ENCODE results near the gene GABBR2.

- TF ChIP-seq CTCF (IDR thresholded peaks at IDR 0.05) (no peak), POLR2A (IDR thresholded peaks at IDR 0.05) (no peak)
Observed at GRCh38 chr9:98573749-98574278, 134.9 kb downstream of the GABBR2 start.
